Activated T-helper 1 cell treated with anti-CD3 and anti-CD28 coated beads, Interleukin-2, amount 50 U/mL, for 16 hours (primary cell): Measurements from ENCODE around the gene FAM98C.

ENCODE experiments used
- DNase-seq, 2 donors: peaks; one replicate each; pipeline ENCODE4 v3.0.0-alpha.2; 2020; ENCODE audit warnings: low read depth in 1 of 2, low spot score in 1 of 2

The FAM98C gene

GRCh38 chr19:38377052-38377451 is 25.8 kb upstream of the FAM98C start:
- DNase-seq: no peak

GRCh38 chr19:38378866-38379265 is 24.0 kb upstream of the FAM98C start:
- no peak for DNase-seq

GRCh38 chr19:38381138-38381537 is 21.8 kb upstream of the FAM98C start:
- no peak for DNase-seq

GRCh38 chr19:38383184-38383583 is 19.7 kb upstream of the FAM98C start:
- no peak for DNase-seq

GRCh38 chr19:38383743-38384142 is 19.1 kb upstream of the FAM98C start:
- no peak for DNase-seq

GRCh38 chr19:38384209-38385027 is 18.5 kb upstream of the FAM98C start:
- DNase-seq: no peak

- DNase-seq: no peak
Observed at GRCh38 chr19:38385057-38385803, 17.7 kb upstream of the FAM98C start.

GRCh38 chr19:38385804-38386257 is 17.1 kb upstream of the FAM98C start:
- no peak for DNase-seq

- no peak for DNase-seq
Observed at GRCh38 chr19:38386300-38386970, 16.5 kb upstream of the FAM98C start.

GRCh38 chr19:38386971-38387549 is 15.8 kb upstream of the FAM98C start:
- no peak for DNase-seq

GRCh38 chr19:38387550-38388348 is 15.1 kb upstream of the FAM98C start, which contains the start of gene GGN:
GGN (minus strand) TSS chr19:38388034; CDS start chr19:38387261, 773 bp downstream.
- DNase-seq: peak; percentile 58 to 63

- no peak for DNase-seq
Observed at GRCh38 chr19:38388349-38389100, 14.4 kb upstream of the FAM98C start, which contains the start of gene SPRED3. SPRED3 (plus strand) TSS chr19:38388697; CDS start chr19:38390303, 1,606 bp downstream.

- DNase-seq: no peak
Observed at GRCh38 chr19:38389101-38389925, 13.6 kb upstream of the FAM98C start.

GRCh38 chr19:38389957-38390924 is 12.7 kb upstream of the FAM98C start:
- no peak for DNase-seq

- DNase-seq: no peak
Observed at GRCh38 chr19:38391911-38392464, 10.9 kb upstream of the FAM98C start.

- DNase-seq: no peak
Observed at GRCh38 chr19:38392707-38393308, 10.1 kb upstream of the FAM98C start.

GRCh38 chr19:38394488-38394887 is 8.4 kb upstream of the FAM98C start:
- peak; percentile 22 to 56 for DNase-seq
